Spleen (tissue), 11 donors: ENCODE results near the gene CEP55. TPM values are rescaled to one million over a fixed set of nuclear protein-coding genes. Genes with fewer than 3 reads are reported as not detected.

Source experiments
- DNase-seq: peaks from one replicate; pipeline ENCODE4 v3.0.0-alpha.2; 2020
- H3K27ac ChIP-seq, 8 donors: fragments of 200-600 bp; sonication (generic) in 7 of 8; 1 replicate in 4 of 8; 2 replicates in 4 of 8; pipeline versions ENCODE4 v1.5.0 to v1.8.0; 2016 to 2021; ENCODE audit warnings: inconsistent platforms in 4 of 8, mild to moderate bottlenecking in 4 of 8, moderate library complexity in 1 of 8
- H3K27me3 ChIP-seq, 7 donors: fragments of 200-600 bp; sonication (generic) in 6 of 7; replicated peaks in 1 of 7; 1 replicate in 4 of 7; 2 replicates in 3 of 7; pipeline versions ENCODE4 v1.5.0 to v1.8.0; 2016 to 2021; ENCODE audit warnings: inconsistent platforms in 3 of 7, mild to moderate bottlenecking in 1 of 7
- H3K36me3 ChIP-seq, 6 donors: fragments of 200-600 bp; sonication (generic) in 5 of 6; 1 replicate in 4 of 6; 2 replicates in 2 of 6; pipeline versions ENCODE4 v1.5.0 to v1.8.0; 2016 to 2021; ENCODE audit warnings: inconsistent platforms in 2 of 6
- H3K4me1 ChIP-seq, 6 donors: fragments of 200-600 bp; sonication (generic) in 5 of 6; 1 replicate in 3 of 6; 2 replicates in 3 of 6; pipeline versions ENCODE4 v1.5.0 to v1.8.0; 2016 to 2021; ENCODE audit warnings: inconsistent platforms in 3 of 6
- H3K4me3 ChIP-seq, 8 donors: fragments of 200-600 bp; sonication (generic) in 7 of 8; 1 replicate in 4 of 8; 2 replicates in 4 of 8; pipeline versions ENCODE4 v1.5.0 to v1.8.0; 2016 to 2021; ENCODE audit warnings: inconsistent platforms in 4 of 8, mild to moderate bottlenecking in 4 of 8, moderate library complexity in 2 of 8
- H3K9me3 ChIP-seq, 8 donors: fragments of 200-600 bp; sonication (generic) in 7 of 8; 1 replicate in 4 of 8; 2 replicates in 4 of 8; pipeline versions ENCODE4 v1.5.0 to v1.8.0; 2016 to 2021; ENCODE audit warnings: inconsistent platforms in 4 of 8
- POLR2A ChIP-seq, 3 donors: fragments of 450-650 bp; IDR thresholded peaks; one replicate each; pipeline ENCODE4 v1.5.1; 2017; ENCODE audit warnings: antibody characterized with exemption in 3 of 3, mild to moderate bottlenecking in 1 of 3
- POLR2AphosphoS5 ChIP-seq, 3 donors: sonication (generic); formaldehyde crosslinking; IDR thresholded peaks; one replicate each; pipeline ENCODE4 v1.5.1; 2017; ENCODE audit warnings: antibody characterized with exemption in 3 of 3
- WGBS, 5 donors: extraction: QIAGEN DNeasy Blood & Tissue Kit in 3 of 5; methylation state at CpG; one replicate each; pipeline versions ENCODE4 v1.1.5 to v1.1.7; 2013 to 2018; 5-methylcytosine and 5-hydroxymethylcytosine counted together
- intact Hi-C: fragments of 100-400 bp; cut with DNase I; formaldehyde crosslinking; loops from one replicate; pipeline ENCODE4 v1.15.0; 2023; ENCODE audit warnings: low total_unique reads
- polyA plus RNA-seq, 3 donors: library from polyadenylated mRNA; stranded (reverse); fragments of 200-250 nt; gene quantifications; one replicate each; pipeline ENCODE4 v1.2.1, GENCODE V29; 2013
- total RNA-seq, 7 donors: library from RNA; depleted of rRNA in 3 of 7; stranded (reverse); fragments of >200 nt in 3 of 7; fragmentation: NEBNext Ultra II Directional in 4 of 7; extraction: Animal tissue kit (Norgen Biotek cat#: 25700) in 4 of 7; gene quantifications; one replicate each; pipeline versions ENCODE4 v1.1.0 to v1.2.1, GENCODE V29; 2016 to 2021
- TF ChIP-seq, protein P1 (sequence below), 11 experiments: fragments of 200-600 bp in 7 of 11; fragments of 450-650 bp in 4 of 11; sonication (generic) in 4 of 11; IDR thresholded peaks in 8 of 11; conservative IDR thresholded peaks in 3 of 11; 1 replicate in 7 of 11; 2 replicates in 4 of 11; pipeline versions ENCODE4 v1.4.0 to v1.8.0; 2016 to 2021; ENCODE audit warnings: antibody characterized with exemption in 11 of 11, inconsistent platforms in 4 of 11, mild to moderate bottlenecking in 1 of 11
- donor health status: healthy with polysubstance abuse.
- donor health status: DM: no; HTN: no; CAD: no; lungs with moderate emphysema.
- donor health status: DM: no; HTN: no; CAD: no.
- donor health status: Bipolar disorder and iron deficiency.
- donor health status: healthy.
- donor health status: DM: no; HTN: no; CAD: no.
- donor health status: DM: yes; HTN: yes; CAD: no.

The CEP55 gene
- total and polyA plus RNA-seq, 10 donors, result 0.95 to 6.6 (median 3.1) TPM

DNA sequence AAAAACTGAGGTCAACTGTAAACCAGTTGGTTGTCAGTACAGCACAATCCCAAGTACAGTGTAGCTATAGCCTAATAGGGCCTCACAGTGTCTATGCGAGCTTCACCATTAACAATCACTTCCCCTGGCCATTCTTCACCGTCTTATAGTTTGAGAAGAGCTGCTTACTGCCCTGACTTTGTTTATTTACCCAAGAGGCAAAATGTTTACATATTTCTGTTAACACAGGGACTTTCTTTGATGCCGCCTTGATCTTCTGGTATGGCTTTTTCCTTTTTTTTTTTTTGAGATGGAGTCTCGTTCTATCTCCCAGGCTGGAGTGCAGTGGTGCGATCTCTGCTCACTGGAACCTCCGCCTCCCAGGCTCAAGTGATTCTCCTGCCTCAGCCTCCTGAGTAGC lies 17.5 kb upstream of the CEP55 start:
- DNase-seq, result no peak
- H3K27ac ChIP-seq, result no peak overlapping the region
- H3K4me3 ChIP-seq, result no peak overlapping the region
- H3K9me3 ChIP-seq, result no peaks in the 10 kb centered on the region
- TF ChIP-seq, protein P1, sequence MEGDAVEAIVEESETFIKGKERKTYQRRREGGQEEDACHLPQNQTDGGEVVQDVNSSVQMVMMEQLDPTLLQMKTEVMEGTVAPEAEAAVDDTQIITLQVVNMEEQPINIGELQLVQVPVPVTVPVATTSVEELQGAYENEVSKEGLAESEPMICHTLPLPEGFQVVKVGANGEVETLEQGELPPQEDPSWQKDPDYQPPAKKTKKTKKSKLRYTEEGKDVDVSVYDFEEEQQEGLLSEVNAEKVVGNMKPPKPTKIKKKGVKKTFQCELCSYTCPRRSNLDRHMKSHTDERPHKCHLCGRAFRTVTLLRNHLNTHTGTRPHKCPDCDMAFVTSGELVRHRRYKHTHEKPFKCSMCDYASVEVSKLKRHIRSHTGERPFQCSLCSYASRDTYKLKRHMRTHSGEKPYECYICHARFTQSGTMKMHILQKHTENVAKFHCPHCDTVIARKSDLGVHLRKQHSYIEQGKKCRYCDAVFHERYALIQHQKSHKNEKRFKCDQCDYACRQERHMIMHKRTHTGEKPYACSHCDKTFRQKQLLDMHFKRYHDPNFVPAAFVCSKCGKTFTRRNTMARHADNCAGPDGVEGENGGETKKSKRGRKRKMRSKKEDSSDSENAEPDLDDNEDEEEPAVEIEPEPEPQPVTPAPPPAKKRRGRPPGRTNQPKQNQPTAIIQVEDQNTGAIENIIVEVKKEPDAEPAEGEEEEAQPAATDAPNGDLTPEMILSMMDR (IDR thresholded peaks at IDR 0.05 in 8 of 11, conservative IDR thresholded peaks at IDR 0.05 in 3 of 11), result no peak
- TF ChIP-seq POLR2AphosphoS5 (IDR thresholded peaks at IDR 0.05) (no peak), POLR2A (IDR thresholded peaks at IDR 0.05) (no peak)
- peaks cover 0 to 36% (median 14%) of the 10 kb centered on the region in 6 donors for H3K4me1 ChIP-seq
- H3K27me3 ChIP-seq, result peaks cover 0 to 15% (median 0%) of the 10 kb centered on the region in 7 donors
- H3K36me3 ChIP-seq, result no peaks in the 10 kb centered on the region
- intact Hi-C loops, result no loop called here
- WGBS, 5 donors, result 84 to 99% (median 90%) methylated on average over 6 of the region's 6 CpGs

DNA sequence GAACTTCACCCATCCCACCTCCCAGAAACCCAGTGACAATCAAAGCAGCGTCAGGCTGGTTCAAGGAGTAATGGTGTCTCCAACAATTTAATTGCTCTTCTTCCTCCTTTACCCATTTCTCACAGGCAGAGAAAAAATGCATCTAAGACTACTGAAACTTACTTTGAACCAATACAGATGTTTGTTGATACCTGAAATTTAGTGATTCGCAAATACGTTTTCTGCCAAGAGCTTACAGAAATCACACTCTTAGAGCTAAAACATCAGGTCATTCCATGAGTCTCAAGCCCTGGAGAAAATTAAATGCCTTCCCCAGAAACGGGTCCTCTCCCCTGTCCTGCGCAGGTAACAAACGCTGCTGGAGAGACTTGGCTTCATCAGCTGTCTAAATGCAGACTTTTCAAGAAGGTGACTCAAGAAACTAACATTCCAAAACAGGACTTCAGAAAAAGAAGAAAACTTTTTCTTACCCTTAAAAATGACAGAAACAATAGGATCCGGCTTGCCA lies 14.7 kb upstream of the CEP55 start:
- TF ChIP-seq, protein P1 (IDR thresholded peaks at IDR 0.05 in 8 of 11, conservative IDR thresholded peaks at IDR 0.05 in 3 of 11), result no peak
- TF ChIP-seq POLR2A (IDR thresholded peaks at IDR 0.05), result no peak
- WGBS, 5 donors, result 33 to 57% (median 41%) methylated on average over 7 of the region's 7 CpGs
- DNase-seq, result no peak
- H3K4me1 ChIP-seq, result peaks cover 0 to 30% (median 14%) of the 10 kb centered on the region in 6 donors
- peak overlapping the region in 7 of 8 donors; percentile 67 to 79 (median 73) for H3K27ac ChIP-seq
- intact Hi-C loops, result loop anchor here (2.0 kb wide), 1 partner anchor 105 kb away; no protein-coding TSS in a partner anchor
- H3K36me3 ChIP-seq, result no peaks in the 10 kb centered on the region
- peak overlapping the region; percentile 26 to 71 (median 48) for H3K4me3 ChIP-seq
- no peaks in the 10 kb centered on the region for H3K9me3 ChIP-seq
- H3K27me3 ChIP-seq, result peaks cover 0 to 23% (median 0%) of the 10 kb centered on the region in 7 donors

DNA sequence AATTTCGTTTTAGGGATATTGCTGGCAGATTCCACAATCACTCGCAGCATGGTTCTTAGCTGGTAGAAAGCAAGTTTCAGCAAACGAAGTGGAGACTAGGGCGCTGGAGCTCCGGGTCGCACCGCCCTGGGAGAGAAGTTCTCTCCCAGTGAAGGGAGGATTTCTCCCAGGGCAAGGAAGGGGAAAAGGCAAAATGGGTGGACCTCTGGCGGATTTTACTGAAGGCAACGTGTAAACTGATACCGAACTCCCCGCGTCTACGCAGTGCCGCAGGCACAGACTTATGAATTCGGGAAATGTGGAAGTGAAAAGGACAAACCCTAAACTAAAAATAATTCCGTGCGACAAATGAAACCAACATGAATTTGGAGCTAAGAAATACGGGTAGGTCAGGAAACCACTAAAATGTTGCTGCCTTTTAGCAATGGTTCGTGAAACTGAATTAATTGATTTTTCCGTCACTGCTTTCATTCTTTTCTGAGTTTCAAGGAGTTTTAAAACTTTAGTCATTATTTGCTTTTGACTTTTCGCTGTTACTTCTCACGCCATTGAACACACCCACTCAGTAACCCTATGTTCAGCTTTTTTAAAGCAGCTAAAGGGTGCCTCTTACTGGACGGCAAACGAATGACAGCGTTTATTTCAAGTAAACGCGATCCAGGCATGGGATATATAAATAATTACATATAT lies 14.1 kb upstream of the CEP55 start, which contains the start of gene MYOF:
Gene MYOF (minus strand): TSS at position 190 of the 690 bp plus-strand sequence. CDS start 140 bp downstream, at position 50.
- TF ChIP-seq POLR2A (IDR thresholded peaks at IDR 0.05), result no peak
- TF ChIP-seq, protein P1 (IDR thresholded peaks at IDR 0.05 in 8 of 11, conservative IDR thresholded peaks at IDR 0.05 in 3 of 11), result peak in 10 of 11 experiments; percentile 33 to 69 (median 55)
- TF ChIP-seq POLR2AphosphoS5 (IDR thresholded peaks at IDR 0.05), result peak in 2 of 3 donors; percentile 35 to 54
- Histone ChIP-seq H3K27ac (peak within 1 kb of the TSS in 7 of 8 donors; percentile 67 to 79 (median 73)), H3K36me3 (no peaks in the 10 kb centered on the region), H3K27me3 (peaks cover 0 to 23% (median 0%) of the 10 kb centered on the region in 7 donors), H3K4me1 (peaks cover 0 to 30% (median 14%) of the 10 kb centered on the region in 6 donors), H3K9me3 (no peaks in the 10 kb centered on the region), H3K4me3 (peak within 1 kb of the TSS; percentile 26 to 71 (median 48))
- intact Hi-C loops, result loop anchor here (2.0 kb wide), 1 partner anchor 105 kb away; no protein-coding TSS in a partner anchor
- no peak for DNase-seq
- WGBS, 5 donors, result 1% methylated on average over 26 to 27 of the region's 27 CpGs

GRCh38 chr10:93485690-93486089 lies 10.7 kb upstream of the CEP55 start:
- 29 to 60% (median 53%) methylated on average over 1 of the region's 1 CpG for WGBS, 5 donors
- intact Hi-C loops, result no loop called here
- Histone ChIP-seq H3K27me3 (peaks cover 0 to 40% (median 0%) of the 10 kb centered on the region in 7 donors), H3K36me3 (no peaks in the 10 kb centered on the region), H3K27ac (no peak overlapping the region), H3K9me3 (no peaks in the 10 kb centered on the region), H3K4me1 (peaks cover 0 to 27% (median 14%) of the 10 kb centered on the region in 6 donors), H3K4me3 (no peak overlapping the region)
- DNase-seq, result no peak
- no peak for TF ChIP-seq POLR2AphosphoS5 (IDR thresholded peaks at IDR 0.05)
- TF ChIP-seq, protein P1 (IDR thresholded peaks at IDR 0.05 in 8 of 11, conservative IDR thresholded peaks at IDR 0.05 in 3 of 11), result no peak
- no peak for TF ChIP-seq POLR2A (IDR thresholded peaks at IDR 0.05)
